ENCODE data around the gene CASZ1. TPM values are rescaled to one million over a fixed set of nuclear protein-coding genes. Genes with fewer than 3 reads are reported as not detected.

CASZ1 gene
- total RNA-seq, 1 experiment from 2014 or later, result 15.2 TPM

- POLR2A ChIA-PET (ENCODE audit: unreplicated experiment), result interaction anchor here (0.7 kb wide), 2 partner anchors 217 to 271 kb away, joined by 3 to 4 read pairs; no protein-coding TSS in a partner anchor
- TF ChIP-seq EZH2 (IDR thresholded peaks at IDR 0.05; ENCODE audit: low read depth), result no peak
- TF ChIP-seq CTCF (conservative IDR thresholded peaks at IDR 0.05), result no peak
- H3K79me2 ChIP-seq (ENCODE audit: low read depth), result no peaks in the 10 kb centered on the region
- no peaks in the 10 kb centered on the region for H4K20me1 ChIP-seq (ENCODE audit: insufficient read depth)
- H3K27ac ChIP-seq, result peak overlapping the region; percentile 71
- no peaks in the 10 kb centered on the region; the same call in 1 of the 2 replicates for H3F3A ChIP-seq (ENCODE audit: insufficient read depth, low read depth)
- no peaks in the 10 kb centered on the region for H3K27me3 ChIP-seq (ENCODE audit: insufficient read depth, low read depth)
- no peaks in the 10 kb centered on the region for H3K9me3 ChIP-seq (ENCODE audit: insufficient read depth, low read depth)
- H3K9me2 ChIP-seq (ENCODE audit: insufficient read depth), result no peaks in the 10 kb centered on the region
- peak overlapping the region; percentile 81; the same call in 1 of the 2 replicates for H2AFZ ChIP-seq
- intact Hi-C loops (cut with micrococcal nuclease; ENCODE audit: unreplicated experiment), result loop anchor here (5.0 kb wide), 1 partner anchor 277 kb away; no protein-coding TSS in a partner anchor
- BruUV-seq (replicated peaks), result TSS peak; percentile 99
- peaks cover 14% of the 10 kb centered on the region for H3K4me1 ChIP-seq (replicated peaks; ENCODE audit: insufficient read depth)
- CTCF ChIA-PET, result interaction anchor here (0.5 kb wide), 1 partner anchor 599 kb away, joined by 10 read pairs; no protein-coding TSS in a partner anchor
- peak overlapping the region; percentile 50; the same call in 1 of the 2 replicates for H3K4me3 ChIP-seq
- no peaks in the 10 kb centered on the region for H3K36me3 ChIP-seq (ENCODE audit: low read depth)
- peak overlapping the region; percentile 84 for H3K4me2 ChIP-seq
- DNase-seq, result peak; percentile 68 to 80
These were observed 7.8 kb upstream of the CASZ1 start for GRCh38 chr1:10803971-10804820.

GRCh38 chr1:10802944-10803715 lies 6.7 kb upstream of the CASZ1 start:
- no peaks in the 10 kb centered on the region for H3K9me2 ChIP-seq (ENCODE audit: insufficient read depth)
- no peaks in the 10 kb centered on the region for H4K20me1 ChIP-seq (ENCODE audit: insufficient read depth)
- POLR2A ChIA-PET (ENCODE audit: unreplicated experiment), result interaction anchor here (0.7 kb wide), 1 partner anchor 47 kb away, joined by 5 read pairs; no protein-coding TSS in a partner anchor
- H3K4me3 ChIP-seq, result no peak overlapping the region
- no peaks in the 10 kb centered on the region for H3K9me3 ChIP-seq (ENCODE audit: insufficient read depth, low read depth)
- H3K79me2 ChIP-seq (ENCODE audit: low read depth), result no peaks in the 10 kb centered on the region
- H3K27ac ChIP-seq, result 0 out of 2 replicates have a peak overlapping the region, but pooled peaks have one; percentile 71
- no peaks in the 10 kb centered on the region; the same call in 1 of the 2 replicates for H3F3A ChIP-seq (ENCODE audit: insufficient read depth, low read depth)
- no peak overlapping the region for H2AFZ ChIP-seq
- CTCF ChIA-PET, result no interaction called here
- intact Hi-C loops (cut with micrococcal nuclease; ENCODE audit: unreplicated experiment), result loop anchor here (5.0 kb wide), 1 partner anchor 276 kb away; no protein-coding TSS in a partner anchor
- no TSS peak for BruUV-seq (replicated peaks)
- no peak for DNase-seq
- H3K36me3 ChIP-seq (ENCODE audit: low read depth), result no peaks in the 10 kb centered on the region
- peak overlapping the region; percentile 84; the same call in 1 of the 2 replicates for H3K4me2 ChIP-seq
- peaks cover 14% of the 10 kb centered on the region for H3K4me1 ChIP-seq (replicated peaks; ENCODE audit: insufficient read depth)
- H3K27me3 ChIP-seq (ENCODE audit: insufficient read depth, low read depth), result no peaks in the 10 kb centered on the region
- TF ChIP-seq CTCF (conservative IDR thresholded peaks at IDR 0.05) (no peak), EZH2 (IDR thresholded peaks at IDR 0.05; ENCODE audit: low read depth) (no peak)

GRCh38 chr1:10800778-10801177 lies 4.3 kb upstream of the CASZ1 start:
- H3K9me3 ChIP-seq (ENCODE audit: insufficient read depth, low read depth), result no peaks in the 10 kb centered on the region
- H3K9me2 ChIP-seq (ENCODE audit: insufficient read depth), result no peaks in the 10 kb centered on the region
- POLR2A ChIA-PET (ENCODE audit: unreplicated experiment), result no interaction called here
- CTCF ChIA-PET, result no interaction called here
- intact Hi-C loops (cut with micrococcal nuclease; ENCODE audit: unreplicated experiment), result loop anchor here (5.0 kb wide), 1 partner anchor 273 kb away; no protein-coding TSS in a partner anchor
- H3K4me2 ChIP-seq, result no peak overlapping the region
- H3K27me3 ChIP-seq (ENCODE audit: insufficient read depth, low read depth), result no peaks in the 10 kb centered on the region
- no peaks in the 10 kb centered on the region; the same call in 1 of the 2 replicates for H3F3A ChIP-seq (ENCODE audit: insufficient read depth, low read depth)
- H3K36me3 ChIP-seq (ENCODE audit: low read depth), result no peaks in the 10 kb centered on the region
- H3K4me3 ChIP-seq, result no peak overlapping the region
- H3K4me1 ChIP-seq (replicated peaks; ENCODE audit: insufficient read depth), result peaks cover 14% of the 10 kb centered on the region
- no peaks in the 10 kb centered on the region for H3K79me2 ChIP-seq (ENCODE audit: low read depth)
- TF ChIP-seq CTCF (conservative IDR thresholded peaks at IDR 0.05) (no peak), EZH2 (IDR thresholded peaks at IDR 0.05; ENCODE audit: low read depth) (no peak)
- no peak overlapping the region for H3K27ac ChIP-seq
- DNase-seq, result no peak
- H4K20me1 ChIP-seq (ENCODE audit: insufficient read depth), result no peaks in the 10 kb centered on the region
- H2AFZ ChIP-seq, result no peak overlapping the region
- BruUV-seq (replicated peaks), result no TSS peak

Data from PC-9 (cell line).